ENCODE measurements around the gene SYTL1.

Gene SYTL1

DNA sequence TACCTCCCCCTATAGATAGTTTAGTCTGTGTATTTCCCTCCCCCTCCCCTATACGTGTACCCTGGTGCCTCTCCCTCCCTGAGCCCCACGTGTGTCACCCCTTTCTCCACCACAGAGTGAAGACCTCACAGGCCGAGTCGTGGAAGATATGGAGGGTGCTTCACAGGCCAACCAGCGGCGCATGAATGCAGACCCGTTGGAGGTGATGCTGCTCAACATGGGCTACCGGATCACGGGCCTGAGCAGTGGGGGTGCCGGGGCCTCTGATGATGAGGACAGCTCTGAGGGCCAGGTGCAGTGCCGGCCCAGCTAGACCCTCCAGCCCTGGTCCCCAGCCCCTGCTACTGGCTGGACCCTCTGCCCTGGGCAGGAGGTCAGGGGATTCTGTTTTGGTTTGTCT is 35.8 kb upstream of the SYTL1 start:
- TF ChIP-seq, protein P1, sequence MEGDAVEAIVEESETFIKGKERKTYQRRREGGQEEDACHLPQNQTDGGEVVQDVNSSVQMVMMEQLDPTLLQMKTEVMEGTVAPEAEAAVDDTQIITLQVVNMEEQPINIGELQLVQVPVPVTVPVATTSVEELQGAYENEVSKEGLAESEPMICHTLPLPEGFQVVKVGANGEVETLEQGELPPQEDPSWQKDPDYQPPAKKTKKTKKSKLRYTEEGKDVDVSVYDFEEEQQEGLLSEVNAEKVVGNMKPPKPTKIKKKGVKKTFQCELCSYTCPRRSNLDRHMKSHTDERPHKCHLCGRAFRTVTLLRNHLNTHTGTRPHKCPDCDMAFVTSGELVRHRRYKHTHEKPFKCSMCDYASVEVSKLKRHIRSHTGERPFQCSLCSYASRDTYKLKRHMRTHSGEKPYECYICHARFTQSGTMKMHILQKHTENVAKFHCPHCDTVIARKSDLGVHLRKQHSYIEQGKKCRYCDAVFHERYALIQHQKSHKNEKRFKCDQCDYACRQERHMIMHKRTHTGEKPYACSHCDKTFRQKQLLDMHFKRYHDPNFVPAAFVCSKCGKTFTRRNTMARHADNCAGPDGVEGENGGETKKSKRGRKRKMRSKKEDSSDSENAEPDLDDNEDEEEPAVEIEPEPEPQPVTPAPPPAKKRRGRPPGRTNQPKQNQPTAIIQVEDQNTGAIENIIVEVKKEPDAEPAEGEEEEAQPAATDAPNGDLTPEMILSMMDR (IDR thresholded peaks at IDR 0.05; ENCODE audit: low read length, missing control alignments): no peak
- no peak for DNase-seq (ENCODE audit: low read depth)
- H3K4me3 ChIP-seq (replicated peaks; ENCODE audit: low read depth, low read length): no peak overlapping the region

DNA sequence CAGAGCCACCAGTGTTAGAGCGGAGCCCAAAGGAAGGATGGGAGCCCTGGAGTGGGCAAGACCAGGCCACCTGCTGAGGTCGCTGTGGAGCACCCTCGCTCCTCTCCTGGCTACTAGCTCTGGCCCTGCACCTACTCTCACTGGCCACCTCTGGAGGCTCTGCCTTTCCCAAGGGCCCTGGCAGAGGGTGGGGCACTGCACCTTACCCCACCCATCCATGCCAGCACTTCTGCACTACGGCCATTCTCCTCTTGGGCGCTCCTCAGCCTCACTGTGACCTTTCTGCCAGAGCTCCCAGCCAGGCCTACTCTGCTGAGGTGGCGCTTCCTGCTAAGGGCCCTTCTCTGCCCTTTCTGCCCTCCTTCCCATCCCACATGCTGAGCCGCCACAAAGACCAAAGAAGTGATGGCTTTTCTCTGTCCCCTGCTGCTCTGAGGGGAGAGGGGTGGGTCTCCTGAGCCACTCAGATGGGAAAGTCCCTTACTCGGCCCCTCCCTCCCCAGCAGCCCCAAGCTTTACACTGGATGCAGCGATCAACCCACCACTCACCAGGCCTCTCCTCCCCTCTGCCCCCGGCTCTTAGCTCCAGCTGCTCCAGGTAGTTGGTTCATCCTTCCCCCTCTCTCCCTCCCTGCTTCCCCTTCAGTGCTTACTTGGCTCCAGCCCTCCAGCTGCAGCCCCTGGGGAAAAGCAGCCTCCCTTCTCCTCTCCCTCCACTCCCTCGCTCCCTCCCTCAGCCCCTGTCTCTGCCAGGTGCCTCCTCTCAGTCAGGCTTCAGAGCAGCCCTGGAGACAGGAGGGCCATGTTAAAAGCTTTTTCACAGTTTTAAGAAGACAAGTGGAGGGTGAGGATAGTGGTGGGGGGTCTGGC is 34.7 kb upstream of the SYTL1 start:
- no peak for DNase-seq (ENCODE audit: low read depth)
- H3K4me3 ChIP-seq (replicated peaks; ENCODE audit: low read depth, low read length): no peak overlapping the region

DNA sequence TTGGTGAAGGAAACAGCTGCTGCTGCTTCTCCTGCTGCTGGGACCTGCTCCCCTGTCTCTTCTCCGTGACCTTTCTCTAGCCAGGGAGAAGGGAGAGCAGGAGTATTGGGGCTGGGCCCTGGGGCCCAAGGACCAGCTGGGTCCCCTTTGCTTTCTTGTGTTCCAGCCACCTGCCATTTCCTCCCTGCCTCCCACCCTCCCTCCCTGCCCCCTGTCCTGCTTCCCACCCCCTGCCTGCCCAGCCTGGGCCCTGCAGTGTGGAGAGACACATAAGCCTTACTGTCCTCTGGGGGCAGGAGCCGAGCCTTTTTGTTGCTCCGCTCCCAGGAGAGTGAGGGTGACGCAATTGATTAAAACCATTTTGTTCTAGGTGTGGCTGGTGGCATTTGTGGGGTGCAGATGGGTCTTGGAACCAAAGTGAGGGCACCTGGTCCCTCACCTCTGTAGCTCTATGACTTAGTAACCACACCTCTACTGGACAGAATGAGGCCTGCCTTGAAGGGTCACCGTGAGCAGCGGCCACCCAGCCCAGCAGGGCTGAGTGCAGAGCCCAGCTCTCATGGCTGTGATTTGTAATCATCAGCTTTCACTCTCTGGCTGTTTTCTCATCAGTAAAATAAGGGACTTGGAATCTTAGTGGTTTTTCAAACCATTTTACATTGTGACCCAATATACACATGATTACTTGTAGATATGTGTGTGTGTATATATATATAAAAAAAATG is 33.8 kb upstream of the SYTL1 start:
- TF ChIP-seq, protein P1 (IDR thresholded peaks at IDR 0.05; ENCODE audit: low read length, missing control alignments): no peak
- no peak overlapping the region for H3K4me3 ChIP-seq (replicated peaks; ENCODE audit: low read depth, low read length)
- no peak for DNase-seq (ENCODE audit: low read depth)

More for the DNA sequence above, 34.7 kb upstream of the SYTL1 start:
- TF ChIP-seq, protein P1 (IDR thresholded peaks at IDR 0.05; ENCODE audit: low read length, missing control alignments): no peak

DNA sequence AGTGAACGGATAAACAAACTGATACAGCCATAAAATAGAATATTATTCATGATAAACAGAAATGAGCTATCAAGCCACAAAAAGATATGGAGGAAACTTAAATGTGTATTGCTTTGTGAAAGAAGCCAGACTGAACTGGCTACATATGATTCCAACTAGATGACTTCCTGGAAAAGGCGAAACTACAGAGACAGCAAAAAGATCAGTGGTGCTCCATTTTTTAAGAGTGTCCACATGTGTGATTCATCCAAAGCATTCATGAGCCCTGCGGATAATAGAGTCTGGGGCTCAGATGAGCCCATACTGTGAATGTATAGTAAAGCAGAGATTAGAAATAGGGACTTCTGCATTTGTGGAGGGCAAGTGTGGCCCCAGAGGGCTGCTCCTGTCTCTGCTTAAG is 27.7 kb upstream of the SYTL1 start:
- no peak overlapping the region for H3K4me3 ChIP-seq (replicated peaks; ENCODE audit: low read depth, low read length)
- DNase-seq (ENCODE audit: low read depth): no peak
- TF ChIP-seq, protein P1 (IDR thresholded peaks at IDR 0.05; ENCODE audit: low read length, missing control alignments): no peak

DNA sequence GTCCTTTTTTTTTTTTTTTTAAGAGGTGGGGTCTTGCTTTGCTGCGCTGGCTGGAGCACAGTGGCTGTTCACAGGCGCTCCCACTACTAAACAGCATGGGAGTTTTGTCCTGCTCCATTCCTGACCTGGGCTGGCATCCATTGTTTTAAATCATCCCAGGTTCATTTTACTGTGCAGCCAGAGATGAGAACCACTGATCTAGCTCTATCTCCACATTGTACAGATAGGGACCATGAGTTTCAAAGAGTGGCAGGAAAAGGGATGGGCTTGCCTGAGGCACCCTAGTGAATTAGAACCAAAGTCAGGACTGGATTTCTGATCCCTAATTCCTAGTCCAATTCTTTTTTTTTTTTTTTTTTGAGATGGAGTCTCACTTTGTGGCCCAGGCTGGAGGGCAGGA is 27.1 kb upstream of the SYTL1 start:
- H3K4me3 ChIP-seq (replicated peaks; ENCODE audit: low read depth, low read length): no peak overlapping the region
- no peak for DNase-seq (ENCODE audit: low read depth)
- TF ChIP-seq, protein P1 (IDR thresholded peaks at IDR 0.05; ENCODE audit: low read length, missing control alignments): no peak

DNA sequence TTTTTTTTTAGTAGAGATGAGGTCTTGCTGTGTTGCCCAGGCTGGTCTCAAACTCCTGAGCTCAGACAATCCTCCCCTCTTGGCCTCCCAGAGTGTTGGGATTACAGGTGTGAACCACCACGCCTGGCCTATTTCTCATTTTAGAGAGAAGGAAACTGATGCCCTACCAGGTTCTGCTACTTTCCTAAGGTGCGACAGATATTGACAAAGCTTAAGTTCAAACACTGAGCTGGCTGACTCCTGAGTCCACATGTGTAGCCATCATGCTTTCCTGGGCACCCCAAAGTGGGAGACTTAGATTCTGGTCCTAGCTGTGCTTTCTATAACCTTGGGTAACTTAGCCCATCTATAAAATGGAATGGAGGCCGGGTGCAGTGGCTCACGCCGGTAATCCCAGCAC is 25.0 kb upstream of the SYTL1 start:
- H3K4me3 ChIP-seq (replicated peaks; ENCODE audit: low read depth, low read length): no peak overlapping the region
- no peak for DNase-seq (ENCODE audit: low read depth)
- TF ChIP-seq, protein P1 (IDR thresholded peaks at IDR 0.05; ENCODE audit: low read length, missing control alignments): no peak
